Esophagus muscularis mucosa (tissue), 4 donors: ENCODE measurements around the gene INSYN2B. TPM values are rescaled to one million over a fixed set of nuclear protein-coding genes. Genes with fewer than 3 reads are reported as not detected.
"Not testable (repeated sequence)": the region's sequence is repeated elsewhere in the genome, so short reads cannot be mapped to it uniquely, and the experiment has no call there.

Experiments used
- DNase-seq: peaks from one replicate; pipeline ENCODE4 v3.0.0-alpha.2; 2017; ENCODE audit errors: extremely low spot score
- H3K27ac ChIP-seq, 4 donors: fragments of 200-600 bp; sonication (generic); replicated peaks in 1 of 4; 1 replicate in 3 of 4; 2 replicates in 1 of 4; pipeline ENCODE4 v1.5.1; 2016 to 2019; ENCODE audit warnings: mild to moderate bottlenecking in 1 of 4
- H3K27me3 ChIP-seq, 4 donors: fragments of 200-600 bp; sonication (generic); one replicate each; pipeline versions ENCODE4 v1.5.1 to v1.6.0; 2016 to 2019
- H3K36me3 ChIP-seq, 4 donors: fragments of 200-600 bp; sonication (generic); one replicate each; pipeline ENCODE4 v1.5.1; 2016 to 2019
- H3K4me1 ChIP-seq, 4 donors: fragments of 200-600 bp; sonication (generic); one replicate each; pipeline ENCODE4 v1.5.1; 2016 to 2019
- H3K4me3 ChIP-seq, 4 donors: fragments of 200-600 bp; sonication (generic); 1 replicate in 2 of 4; 2 replicates in 2 of 4; pipeline ENCODE4 v1.5.1; 2016 to 2019; ENCODE audit warnings: mild to moderate bottlenecking in 4 of 4, moderate library complexity in 1 of 4
- H3K9me3 ChIP-seq, 4 donors: fragments of 200-600 bp; sonication (generic); 1 replicate in 3 of 4; 2 replicates in 1 of 4; pipeline ENCODE4 v1.5.1; 2016 to 2019
- EP300 ChIP-seq: sonication (generic); formaldehyde crosslinking; IDR thresholded peaks from one replicate; pipeline ENCODE4 v1.6.1; 2017; ENCODE audit warnings: antibody characterized with exemption
- POLR2A ChIP-seq: fragments of 450-650 bp; IDR thresholded peaks from one replicate; pipeline ENCODE4 v1.6.1; 2017; ENCODE audit warnings: antibody characterized with exemption, moderate library complexity, mild to moderate bottlenecking, low read depth
- POLR2AphosphoS5 ChIP-seq, 2 donors: sonication (generic); formaldehyde crosslinking; IDR thresholded peaks; one replicate each; pipeline ENCODE4 v1.6.1; 2017; ENCODE audit warnings: antibody characterized with exemption in 2 of 2
- whole genome bisulfite sequencing: methylation state at CpG from one replicate; pipeline ENCODE4 v1.1.5; 2018; 5-methylcytosine and 5-hydroxymethylcytosine counted together
- intact Hi-C: fragments of 100-400 bp; cut with DNase I; formaldehyde crosslinking; loops from one replicate; pipeline ENCODE4 v1.15.1; 2023
- total RNA-seq, 4 donors: library from RNA; depleted of rRNA; stranded (reverse); fragments of >200 nt; gene quantifications; one replicate each; pipeline versions ENCODE4 v1.1.0 to v1.2.1, GENCODE V29; 2016
- TF ChIP-seq, protein P1 (sequence below), 3 experiments: fragments of 200-600 bp in 2 of 3; fragments of 450-650 bp in 1 of 3; sonication (generic) in 2 of 3; IDR thresholded peaks; one replicate each; pipeline ENCODE4 v1.5.1; 2017 to 2019; ENCODE audit warnings: antibody characterized with exemption in 3 of 3, mild to moderate bottlenecking in 2 of 3, moderate library complexity in 1 of 3

INSYN2B gene
- total RNA-seq, 4 donors from 2014 or later, result not detected

GRCh38 chr5:169842699-169843098 lies 137.6 kb downstream of the INSYN2B start:
- intact Hi-C loops, result no loop called here
- TF ChIP-seq POLR2AphosphoS5 (IDR thresholded peaks at IDR 0.05), result no peak
- TF ChIP-seq POLR2A, result no peak
- TF ChIP-seq EP300, result no peak
- TF ChIP-seq, protein P1, sequence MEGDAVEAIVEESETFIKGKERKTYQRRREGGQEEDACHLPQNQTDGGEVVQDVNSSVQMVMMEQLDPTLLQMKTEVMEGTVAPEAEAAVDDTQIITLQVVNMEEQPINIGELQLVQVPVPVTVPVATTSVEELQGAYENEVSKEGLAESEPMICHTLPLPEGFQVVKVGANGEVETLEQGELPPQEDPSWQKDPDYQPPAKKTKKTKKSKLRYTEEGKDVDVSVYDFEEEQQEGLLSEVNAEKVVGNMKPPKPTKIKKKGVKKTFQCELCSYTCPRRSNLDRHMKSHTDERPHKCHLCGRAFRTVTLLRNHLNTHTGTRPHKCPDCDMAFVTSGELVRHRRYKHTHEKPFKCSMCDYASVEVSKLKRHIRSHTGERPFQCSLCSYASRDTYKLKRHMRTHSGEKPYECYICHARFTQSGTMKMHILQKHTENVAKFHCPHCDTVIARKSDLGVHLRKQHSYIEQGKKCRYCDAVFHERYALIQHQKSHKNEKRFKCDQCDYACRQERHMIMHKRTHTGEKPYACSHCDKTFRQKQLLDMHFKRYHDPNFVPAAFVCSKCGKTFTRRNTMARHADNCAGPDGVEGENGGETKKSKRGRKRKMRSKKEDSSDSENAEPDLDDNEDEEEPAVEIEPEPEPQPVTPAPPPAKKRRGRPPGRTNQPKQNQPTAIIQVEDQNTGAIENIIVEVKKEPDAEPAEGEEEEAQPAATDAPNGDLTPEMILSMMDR (IDR thresholded peaks at IDR 0.05), result no peak
- Histone ChIP-seq H3K27ac (no peak overlapping the region), H3K9me3 (no peaks in the 10 kb centered on the region), H3K27me3 (no peaks in the 10 kb centered on the region), H3K4me1 (no peaks in the 10 kb centered on the region), H3K4me3 (no peak overlapping the region), H3K36me3 (no peaks in the 10 kb centered on the region)
- no peak for DNase-seq

GRCh38 chr5:169840405-169840804 lies 139.9 kb downstream of the INSYN2B start:
- Histone ChIP-seq H3K36me3 (no peaks in the 10 kb centered on the region), H3K9me3 (no peaks in the 10 kb centered on the region), H3K27me3 (no peaks in the 10 kb centered on the region), H3K4me1 (no peaks in the 10 kb centered on the region), H3K27ac (no peak overlapping the region), H3K4me3 (no peak overlapping the region)
- no peak for DNase-seq
- intact Hi-C loops, result no loop called here
- WGBS, result 96% methylated on average over 3 of the region's 3 CpGs
- TF ChIP-seq EP300, result no peak
- TF ChIP-seq, protein P1 (IDR thresholded peaks at IDR 0.05), result no peak
- no peak for TF ChIP-seq POLR2A
- no peak for TF ChIP-seq POLR2AphosphoS5 (IDR thresholded peaks at IDR 0.05)

GRCh38 chr5:169838688-169839087 lies 141.6 kb downstream of the INSYN2B start:
- Histone ChIP-seq H3K27ac (no peak overlapping the region), H3K4me3 (no peak overlapping the region), H3K27me3 (no peaks in the 10 kb centered on the region), H3K9me3 (no peaks in the 10 kb centered on the region), H3K4me1 (no peaks in the 10 kb centered on the region), H3K36me3 (no peaks in the 10 kb centered on the region)
- DNase-seq, result no peak
- TF ChIP-seq POLR2AphosphoS5 (IDR thresholded peaks at IDR 0.05) (no peak), POLR2A (no peak), EP300 (no peak)
- TF ChIP-seq, protein P1 (IDR thresholded peaks at IDR 0.05), result no peak
- 87% methylated on average over 3 of the region's 3 CpGs for WGBS
- intact Hi-C loops, result no loop called here

GRCh38 chr5:169837686-169838085 lies 142.6 kb downstream of the INSYN2B start:
- H3K27me3 ChIP-seq, result no peaks in the 10 kb centered on the region
- H3K27ac ChIP-seq, result no peak overlapping the region
- no peak overlapping the region for H3K4me3 ChIP-seq
- TF ChIP-seq, protein P1 (IDR thresholded peaks at IDR 0.05), result no peak
- TF ChIP-seq POLR2A, result no peak
- TF ChIP-seq EP300, result no peak
- TF ChIP-seq POLR2AphosphoS5 (IDR thresholded peaks at IDR 0.05), result no peak
- intact Hi-C loops, result no loop called here
- H3K9me3 ChIP-seq, result no peaks in the 10 kb centered on the region
- DNase-seq, result no peak
- no peaks in the 10 kb centered on the region for H3K36me3 ChIP-seq
- H3K4me1 ChIP-seq, result no peaks in the 10 kb centered on the region

DNA sequence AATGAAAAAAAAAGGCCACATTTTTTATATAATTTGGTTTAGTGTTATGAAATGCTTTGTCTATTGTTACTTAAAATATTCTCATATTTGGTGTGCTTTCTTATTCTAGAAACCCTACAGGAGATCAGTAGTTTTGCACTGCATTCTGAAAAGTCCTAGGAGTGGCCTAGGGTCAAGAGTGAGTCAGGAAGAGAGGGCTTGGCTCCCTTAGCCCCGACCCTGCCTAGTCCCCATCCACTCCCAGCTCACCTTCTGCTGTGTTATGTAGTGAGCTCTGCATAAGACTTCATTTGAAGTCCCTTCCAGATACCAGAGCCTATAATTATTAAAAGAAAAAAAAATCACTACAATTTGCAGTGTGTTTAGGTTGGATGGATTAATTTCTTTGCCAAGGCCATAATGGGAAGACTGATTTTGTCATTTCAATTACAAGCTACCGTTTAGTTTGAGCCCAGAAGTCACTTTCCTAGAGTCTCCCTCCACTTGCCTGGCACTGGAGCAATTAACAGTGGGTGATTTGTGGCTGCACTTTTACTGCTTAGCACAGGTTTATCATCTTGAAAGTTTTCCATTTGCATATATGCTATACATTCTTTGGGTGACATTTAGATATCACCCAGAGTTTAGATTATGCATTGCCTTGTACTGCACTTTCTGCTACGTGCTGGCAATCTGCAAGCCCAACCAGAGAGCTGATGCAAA lies 143.3 kb downstream of the INSYN2B start:
- H3K4me3 ChIP-seq, result no peak overlapping the region
- no peak for DNase-seq
- TF ChIP-seq POLR2AphosphoS5 (IDR thresholded peaks at IDR 0.05), result no peak
- TF ChIP-seq, protein P1 (IDR thresholded peaks at IDR 0.05), result no peak
- TF ChIP-seq POLR2A, result no peak
- TF ChIP-seq EP300, result no peak
- 52% methylated on average over 3 of the region's 3 CpGs for WGBS
- H3K36me3 ChIP-seq, result no peaks in the 10 kb centered on the region
- no peaks in the 10 kb centered on the region for H3K27me3 ChIP-seq
- no peaks in the 10 kb centered on the region for H3K9me3 ChIP-seq
- H3K4me1 ChIP-seq, result no peaks in the 10 kb centered on the region
- intact Hi-C loops, result no loop called here
- H3K27ac ChIP-seq, result no peak overlapping the region

GRCh38 chr5:169834540-169834939 lies 145.8 kb downstream of the INSYN2B start:
- H3K4me1 ChIP-seq, H3K4me3 ChIP-seq, intact Hi-C loops, H3K27ac ChIP-seq, DNase-seq, H3K36me3 ChIP-seq, H3K9me3 ChIP-seq, H3K27me3 ChIP-seq: not testable (repeated sequence)
- 80% methylated on average over 1 of the region's 1 CpG for WGBS

DNA sequence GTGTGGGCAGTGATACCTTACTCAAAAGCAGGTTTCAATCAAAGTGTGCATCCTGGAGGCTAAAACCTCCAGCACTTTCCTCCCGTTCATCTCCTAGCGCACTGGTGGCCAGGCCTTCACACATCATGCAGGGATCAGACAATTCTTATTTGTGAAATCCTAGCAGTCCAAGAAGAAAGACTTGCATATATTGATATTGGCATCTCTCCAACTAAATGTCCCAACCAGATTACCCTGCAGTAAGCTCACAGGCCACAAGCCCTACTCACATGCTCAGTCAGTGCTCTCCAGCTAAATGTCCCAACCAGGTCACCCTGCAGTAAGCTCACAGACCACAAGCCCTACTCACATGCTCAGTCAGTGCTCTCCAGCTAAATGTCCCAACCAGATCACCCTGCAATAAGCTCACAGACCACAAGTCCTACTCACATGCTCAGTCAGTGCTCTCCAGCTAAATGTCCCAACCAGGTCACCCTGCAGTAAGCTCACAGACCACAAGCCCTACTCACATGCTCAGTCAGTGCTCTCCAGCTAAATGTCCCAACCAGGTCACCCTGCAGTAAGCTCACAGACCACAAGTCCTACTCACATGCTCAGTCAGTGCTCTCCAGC lies 146.5 kb downstream of the INSYN2B start:
- H3K9me3 ChIP-seq, H3K4me3 ChIP-seq, H3K27ac ChIP-seq, H3K4me1 ChIP-seq, H3K36me3 ChIP-seq, intact Hi-C loops, H3K27me3 ChIP-seq, DNase-seq: not testable (repeated sequence)
- WGBS, result 82% methylated on average over 2 of the region's 2 CpGs
